Epithelial cell of esophagus (primary cell): ENCODE measurements around the gene DTNA.

Experiments used
- DNase-seq: peaks from one replicate; pipeline ENCODE4 v3.0.0; 2010; ENCODE audit warnings: low read depth
- H3K4me3 ChIP-seq: 2 replicates; pipeline ENCODE4 v1.5.1; 2011; ENCODE audit warnings: mild to moderate bottlenecking, low read length, control low read depth
- TF ChIP-seq, protein P1 (sequence below): IDR thresholded peaks from 2 replicates; pipeline ENCODE4 v1.5.1; 2011; ENCODE audit warnings: low read depth, mild to moderate bottlenecking, low read length, control low read depth, inconsistent platforms; ENCODE audit not compliant: insufficient read depth; ENCODE audit errors: missing control alignments

The DTNA gene

DNA sequence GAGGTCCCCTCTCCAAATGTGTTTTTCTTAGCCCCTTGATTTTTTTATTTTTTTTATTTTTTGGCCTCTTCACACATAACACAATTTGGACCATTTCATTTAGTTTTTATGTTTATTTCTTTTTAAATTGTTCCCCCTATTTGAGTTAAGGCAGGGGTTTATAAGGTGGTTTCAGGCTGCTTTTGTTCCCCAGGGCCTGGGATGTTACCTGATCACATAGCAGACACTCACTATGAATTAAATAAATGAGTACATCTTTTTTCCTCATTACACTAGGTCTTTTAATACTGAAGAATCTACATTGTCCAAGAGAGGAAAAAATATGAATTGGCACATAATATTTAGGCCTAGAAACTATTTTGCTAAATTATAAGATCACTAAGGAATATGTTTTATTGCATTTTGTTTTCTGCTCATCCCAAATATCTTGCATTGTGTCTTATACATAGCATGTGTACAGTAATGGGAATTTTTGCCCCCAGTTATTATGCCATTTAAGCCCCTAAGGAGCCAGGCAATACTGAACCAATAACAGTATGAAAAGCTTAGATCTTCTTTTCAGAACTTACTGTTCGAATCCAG, 218.7 kb downstream of the DTNA start:
- TF ChIP-seq, protein P1, sequence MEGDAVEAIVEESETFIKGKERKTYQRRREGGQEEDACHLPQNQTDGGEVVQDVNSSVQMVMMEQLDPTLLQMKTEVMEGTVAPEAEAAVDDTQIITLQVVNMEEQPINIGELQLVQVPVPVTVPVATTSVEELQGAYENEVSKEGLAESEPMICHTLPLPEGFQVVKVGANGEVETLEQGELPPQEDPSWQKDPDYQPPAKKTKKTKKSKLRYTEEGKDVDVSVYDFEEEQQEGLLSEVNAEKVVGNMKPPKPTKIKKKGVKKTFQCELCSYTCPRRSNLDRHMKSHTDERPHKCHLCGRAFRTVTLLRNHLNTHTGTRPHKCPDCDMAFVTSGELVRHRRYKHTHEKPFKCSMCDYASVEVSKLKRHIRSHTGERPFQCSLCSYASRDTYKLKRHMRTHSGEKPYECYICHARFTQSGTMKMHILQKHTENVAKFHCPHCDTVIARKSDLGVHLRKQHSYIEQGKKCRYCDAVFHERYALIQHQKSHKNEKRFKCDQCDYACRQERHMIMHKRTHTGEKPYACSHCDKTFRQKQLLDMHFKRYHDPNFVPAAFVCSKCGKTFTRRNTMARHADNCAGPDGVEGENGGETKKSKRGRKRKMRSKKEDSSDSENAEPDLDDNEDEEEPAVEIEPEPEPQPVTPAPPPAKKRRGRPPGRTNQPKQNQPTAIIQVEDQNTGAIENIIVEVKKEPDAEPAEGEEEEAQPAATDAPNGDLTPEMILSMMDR: no peak
- DNase-seq: no peak
- no peak overlapping the region for H3K4me3 ChIP-seq

DNA sequence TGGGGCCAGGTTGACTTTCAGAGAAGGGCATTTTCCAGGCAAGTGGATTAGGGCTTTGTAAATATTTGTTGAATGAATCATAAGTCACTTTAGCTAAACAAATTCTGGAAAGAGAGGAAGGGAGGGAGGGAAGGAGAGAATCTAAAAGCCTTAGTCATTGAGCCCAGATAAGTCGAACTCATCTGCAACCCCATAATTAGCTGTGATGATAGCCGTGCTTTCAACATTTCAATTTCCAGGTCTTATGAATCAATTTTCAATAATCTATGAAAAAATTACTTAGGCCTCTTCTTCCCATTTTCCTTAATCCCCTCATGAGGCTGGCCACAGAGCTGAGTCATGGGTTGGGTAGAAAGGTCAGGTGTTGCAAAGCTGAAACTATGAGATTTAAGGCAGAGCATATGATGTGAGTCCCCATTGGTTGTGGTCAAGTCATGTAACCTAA, 219.3 kb downstream of the DTNA start:
- no peak overlapping the region for H3K4me3 ChIP-seq
- peak; percentile 58 for DNase-seq
- TF ChIP-seq, protein P1: no peak

DNA sequence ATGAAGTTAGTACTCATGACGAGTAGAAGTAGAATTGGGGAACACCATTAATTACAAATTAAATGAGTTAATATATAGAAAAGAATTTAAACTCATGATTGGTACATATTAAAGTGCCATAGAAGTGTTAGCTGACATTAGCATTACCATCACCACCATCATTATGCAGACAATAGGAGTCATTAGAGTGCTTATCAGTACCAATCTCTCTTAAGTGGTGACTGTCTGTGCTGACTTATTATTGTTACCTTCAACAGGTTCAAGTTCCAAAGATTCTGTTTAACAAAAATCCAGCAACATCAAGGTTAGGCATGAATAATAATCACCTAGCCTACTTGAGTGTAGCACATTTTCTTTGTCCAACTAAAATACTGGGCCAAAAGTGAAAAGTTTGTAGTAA, 222.3 kb downstream of the DTNA start:
- no peak for DNase-seq
- H3K4me3 ChIP-seq: no peak overlapping the region
- TF ChIP-seq, protein P1: no peak

DNA sequence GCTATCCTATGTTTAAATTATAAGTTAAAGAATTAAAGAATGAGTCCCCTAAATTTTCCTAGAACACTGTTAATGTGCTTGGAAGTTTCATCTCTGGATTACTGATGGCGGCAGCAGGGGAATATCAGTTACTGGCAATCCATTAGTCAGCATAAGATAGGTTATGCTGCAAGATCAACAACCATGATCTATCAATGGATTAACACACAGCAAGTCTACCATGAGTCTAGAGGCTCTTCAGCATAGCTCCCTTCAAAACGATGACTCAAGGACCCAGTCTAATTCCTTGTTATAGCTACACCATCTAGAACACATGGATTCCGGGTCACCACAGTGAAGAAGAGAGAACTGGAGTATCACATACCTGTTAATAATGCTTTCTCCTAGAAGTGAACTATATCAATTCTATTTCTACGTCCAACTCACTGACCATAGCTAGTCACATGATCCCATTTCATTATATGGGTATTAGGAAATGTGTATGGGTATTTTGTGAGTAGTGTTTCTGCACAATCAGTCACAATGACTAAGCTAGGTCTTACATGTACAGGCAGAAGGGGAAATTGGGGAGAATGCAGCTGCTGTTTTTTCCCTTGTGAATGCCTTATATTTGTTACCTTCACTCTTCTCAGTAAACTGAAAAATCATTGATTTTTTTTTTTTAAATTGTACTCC, 222.8 kb downstream of the DTNA start:
- TF ChIP-seq, protein P1: no peak
- no peak overlapping the region for H3K4me3 ChIP-seq
- peak; percentile 45 for DNase-seq

DNA sequence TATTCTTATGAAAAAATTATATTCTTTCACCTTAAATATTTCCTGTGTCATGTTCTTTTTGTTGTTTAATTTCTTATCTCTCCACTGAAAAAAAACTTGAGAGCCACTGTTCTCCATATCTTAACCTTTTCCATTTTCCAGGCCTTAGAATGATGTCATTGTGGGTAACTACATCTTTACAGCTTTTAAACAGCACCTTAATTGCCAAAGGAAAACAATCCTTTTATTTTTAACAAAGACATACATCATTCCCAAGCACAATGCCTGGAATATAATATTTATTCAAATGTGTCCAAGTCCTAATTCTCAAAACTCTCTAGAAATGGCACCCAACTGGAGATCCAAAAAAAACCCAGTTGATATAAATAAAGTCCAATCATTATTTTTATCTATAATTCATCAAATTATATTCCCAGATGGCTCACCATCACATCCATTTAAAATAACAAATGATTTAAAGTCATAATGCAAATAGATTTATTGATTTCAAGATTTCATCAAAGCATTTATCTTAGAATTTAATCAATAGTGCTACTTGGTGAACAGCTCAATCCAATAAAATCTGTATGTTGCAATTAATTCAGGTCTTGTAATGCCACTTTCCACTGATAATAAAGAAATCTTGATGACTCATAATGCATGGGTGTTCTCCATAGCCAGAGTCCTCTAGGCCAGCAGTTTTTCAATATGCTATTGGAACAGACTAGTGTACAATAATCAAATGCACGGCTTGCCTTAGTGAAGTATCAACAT, 224.0 kb downstream of the DTNA start:
- TF ChIP-seq, protein P1: no peak
- peak; percentile 52 for DNase-seq
- no peak overlapping the region for H3K4me3 ChIP-seq

DNA sequence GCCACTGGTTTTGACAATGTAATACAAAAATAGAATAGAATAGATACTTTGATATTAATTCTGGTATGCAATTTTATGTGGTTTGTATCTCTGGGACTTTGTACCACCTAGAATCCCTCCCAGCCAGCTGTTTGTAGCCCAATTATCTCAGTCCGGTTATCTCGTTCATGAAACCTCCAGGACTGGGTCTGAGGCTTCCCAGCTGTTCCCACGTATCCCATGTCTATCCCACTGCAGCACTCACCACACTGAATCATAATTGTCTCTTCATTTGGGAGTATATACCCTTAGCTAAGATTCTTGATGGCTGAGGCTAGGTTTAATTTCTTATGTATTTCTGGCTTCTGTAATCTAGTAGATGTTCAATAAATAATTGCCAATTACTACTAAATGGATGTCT, 226.7 kb downstream of the DTNA start:
- TF ChIP-seq, protein P1: no peak
- DNase-seq: no peak
- H3K4me3 ChIP-seq: no peak overlapping the region
